H1 (cell line): Measurements from ENCODE around the gene POU6F2. TPM values are rescaled to one million over a fixed set of nuclear protein-coding genes. Genes with fewer than 3 reads are reported as not detected.

Experiments used
- CTCF ChIP-seq, 3 experiments: IDR thresholded peaks; 1 replicate in 2 of 3; 2 replicates in 1 of 3; pipeline versions ENCODE4 v1.5.1 to v1.6.1; 2011; ENCODE audit warnings: low read length in 3 of 3, mild to moderate bottlenecking in 3 of 3, inconsistent platforms in 2 of 3, low read depth in 1 of 3, moderate library complexity in 1 of 3; ENCODE audit not compliant: insufficient read depth in 1 of 3; ENCODE audit errors: control extremely low read depth in 1 of 3
- HDAC2 ChIP-seq, 2 experiments: fragments of 300-600 bp in 1 of 2; sonication (generic) in 1 of 2; IDR thresholded peaks; 2 replicates each; pipeline ENCODE4 v1.6.1; 2011 to 2012; ENCODE audit warnings: low read depth in 2 of 2, low read length in 2 of 2, mild to moderate bottlenecking in 2 of 2, moderate library complexity in 2 of 2, borderline replicate concordance in 1 of 2, inconsistent platforms in 1 of 2
- TBP ChIP-seq: IDR thresholded peaks from 2 replicates; pipeline ENCODE4 v1.6.1; 2011; ENCODE audit warnings: low read depth, low read length, improper control_type of control experiment
- polyA plus RNA-seq, 7 experiments: library from polyadenylated mRNA; depleted of rRNA in 3 of 7; stranded (reverse) in 5 of 7; unstranded in 2 of 7; fragments of >200 nt in 5 of 7; fragments of 200-250 nt in 2 of 7; gene quantifications; 1 replicate in 5 of 7; 2 replicates in 1 of 7; 4 replicates in 1 of 7; pipeline versions ENCODE4 v1.2.1 to v1.2.3, GENCODE V29; 2011 to 2013; ENCODE audit warnings: missing spikeins in 2 of 7, mixed read lengths in 2 of 7
- total RNA-seq: library from RNA; stranded (reverse); fragmentation: NEBNext Ultra II Directional; extraction: Animal tissue kit (Norgen Biotek cat#: 25700); gene quantifications from 2 replicates; pipeline ENCODE4 v1.2.1, GENCODE V29; 2021

POU6F2 gene
- total and polyA plus RNA-seq, 2 of the 8 experiments (the other 6 are each of a cell fraction or from before 2014, with no cell fraction given) = 1.1 to 2.0 TPM

GRCh38 chr7:39051279-39051678 is 73.6 kb downstream of the POU6F2 start (continued):
- TF ChIP-seq CTCF (IDR thresholded peaks at IDR 0.05; ENCODE audit: control extremely low read depth in 1 of 3, insufficient read depth in 1 of 3, low read depth in 1 of 3, low read length in 3 of 3) (no peak), HDAC2 (IDR thresholded peaks at IDR 0.05; ENCODE audit: borderline replicate concordance in 1 of 2, low read depth in 2 of 2, low read length in 2 of 2) (no peak), TBP (no peak)
